SH-SY5Y (cell line): ENCODE data around the gene SELENOO.

Experiments
- GATA2 ChIP-seq: IDR thresholded peaks from 2 replicates; pipeline ENCODE4 v1.6.1; 2011; ENCODE audit warnings: mild to moderate bottlenecking, low read depth, low read length
- GATA3 ChIP-seq: IDR thresholded peaks from 2 replicates; pipeline ENCODE4 v1.6.1; 2011; ENCODE audit warnings: low read depth, mild to moderate bottlenecking, low read length, moderate library complexity

Gene SELENOO

GRCh38 chr22:50186761-50187523, 13.9 kb upstream of the SELENOO start:
- TF ChIP-seq GATA2 (no peak), GATA3 (no peak)

DNA sequence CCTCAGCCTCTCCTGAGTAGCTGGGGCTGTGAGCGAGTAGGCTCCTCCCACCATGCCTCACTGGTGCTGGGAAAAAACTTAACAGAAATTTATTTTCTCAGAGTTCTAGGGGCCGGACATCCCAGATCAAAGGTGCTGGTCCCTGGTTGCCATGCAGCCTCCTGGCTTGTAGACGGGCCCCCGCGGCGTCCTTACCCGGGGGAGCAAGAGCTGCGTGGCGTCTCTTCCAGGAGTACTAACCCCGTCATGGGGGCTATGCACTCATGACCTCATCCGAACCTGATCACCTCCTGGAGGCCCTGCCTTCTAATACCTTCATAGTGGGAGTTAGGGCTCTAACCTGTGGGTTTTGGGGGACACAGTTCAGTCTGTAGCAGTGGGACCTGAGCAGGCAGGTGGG, 12.5 kb upstream of the SELENOO start:
- no peak for TF ChIP-seq GATA3
- TF ChIP-seq GATA2: no peak

GRCh38 chr22:50189184-50189848, 11.5 kb upstream of the SELENOO start:
- TF ChIP-seq GATA3 (no peak), GATA2 (no peak)

- TF ChIP-seq GATA2 (no peak), GATA3 (no peak)
Observed at GRCh38 chr22:50189849-50190181, 11.0 kb upstream of the SELENOO start.

GRCh38 chr22:50190182-50190940, 10.4 kb upstream of the SELENOO start:
- no peak for TF ChIP-seq GATA3
- TF ChIP-seq GATA2: no peak

DNA sequence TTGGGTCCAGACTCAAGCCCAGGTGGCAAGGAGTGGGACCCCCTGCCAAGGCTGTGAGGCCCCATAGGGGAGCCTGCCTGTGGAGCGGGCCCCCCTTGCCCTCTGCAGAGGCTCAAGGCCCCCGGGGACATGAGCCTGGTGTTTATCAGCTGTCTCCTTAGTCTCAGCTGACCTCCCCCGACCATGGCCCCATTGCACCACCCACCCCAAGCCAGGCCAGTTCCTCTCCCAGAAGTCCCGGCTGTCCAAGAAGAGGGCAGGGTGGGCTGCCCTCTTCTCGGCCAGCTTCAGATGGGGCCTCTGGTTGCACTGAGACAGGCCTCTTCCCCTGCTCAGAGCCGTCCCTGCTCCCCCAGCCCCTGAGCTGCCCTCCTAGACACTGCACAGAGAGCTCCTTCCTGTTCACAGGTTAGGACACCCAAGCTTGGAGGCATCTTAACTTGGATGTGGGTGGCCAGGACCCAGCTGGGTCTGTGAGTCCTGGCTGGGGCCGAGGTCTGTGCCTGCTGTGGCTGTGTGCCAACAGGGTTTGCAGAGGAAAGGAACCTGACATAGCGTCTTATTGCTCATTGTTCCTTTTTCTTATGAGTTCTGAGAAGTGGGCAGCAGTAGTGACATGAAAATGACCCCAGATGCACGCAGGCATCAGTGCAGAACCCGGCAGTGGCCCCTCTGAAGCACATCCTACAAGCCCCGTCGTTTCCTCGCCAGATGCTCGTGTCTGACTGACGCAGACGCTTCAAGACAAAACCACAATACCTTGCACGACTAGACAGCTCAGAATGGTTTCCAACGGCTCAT, 9.7 kb upstream of the SELENOO start:
- TF ChIP-seq GATA3 (no peak), GATA2 (no peak)

DNA sequence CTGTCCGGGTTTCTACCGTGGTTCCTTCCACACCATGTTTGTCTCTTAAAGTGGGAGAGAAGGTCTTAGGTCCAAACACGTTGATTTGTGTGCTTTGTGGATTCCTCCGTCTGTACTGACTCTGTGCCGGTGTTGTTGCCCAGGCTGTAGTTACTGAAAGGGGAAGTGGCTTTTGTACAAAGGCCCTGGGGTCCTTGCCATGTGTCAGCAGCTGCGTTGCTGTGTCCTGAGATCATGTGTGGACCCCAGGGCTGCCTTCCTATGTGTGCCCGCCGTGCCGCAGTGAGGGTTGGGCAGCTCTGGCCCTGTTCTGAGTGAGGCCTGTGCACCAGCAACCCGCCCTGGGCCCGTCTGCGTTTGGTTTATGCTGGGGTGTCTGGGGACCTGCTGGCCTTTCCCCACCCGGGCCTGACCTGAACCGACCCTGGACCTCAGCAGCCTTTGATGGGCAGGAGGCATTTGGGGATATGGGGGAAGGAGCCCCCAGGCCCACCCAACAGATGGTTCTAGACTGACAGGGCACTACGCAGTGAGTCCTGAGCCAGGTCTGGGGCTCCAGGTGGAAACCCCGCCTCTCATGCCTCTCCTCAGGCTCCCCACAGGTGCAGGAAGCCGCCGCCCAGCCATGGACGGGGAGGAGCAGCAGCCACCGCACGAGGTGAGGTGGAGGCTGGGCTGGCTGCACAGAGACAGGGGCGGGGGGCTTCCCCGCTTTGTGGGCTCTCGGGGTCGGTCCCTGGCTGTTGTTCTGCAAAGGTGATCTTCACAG, 8.2 kb upstream of the SELENOO start:
- no peak for TF ChIP-seq GATA3
- TF ChIP-seq GATA2: no peak

DNA sequence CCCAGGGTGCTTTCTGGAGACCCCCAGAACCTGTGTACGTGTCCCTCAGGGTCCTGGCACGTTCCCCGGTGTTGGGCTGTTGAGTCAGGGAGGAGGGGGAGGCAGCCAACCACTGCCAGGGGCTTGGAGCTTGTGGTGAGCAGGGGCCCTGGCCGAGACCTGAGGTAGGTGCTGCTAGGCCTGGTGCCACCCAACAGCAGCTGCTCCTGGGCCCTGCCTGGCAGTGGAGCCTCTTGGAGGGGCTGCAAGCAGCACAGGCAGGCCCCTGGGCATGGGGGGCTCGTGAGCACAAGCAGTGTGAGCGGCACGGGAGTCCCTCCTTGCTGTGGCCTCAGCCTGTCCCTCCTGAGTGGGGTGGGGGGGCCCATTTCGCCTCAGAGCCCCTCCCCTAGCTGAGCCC, 7.2 kb upstream of the SELENOO start:
- no peak for TF ChIP-seq GATA3

- TF ChIP-seq GATA3 (no peak), GATA2 (no peak)
Observed at GRCh38 chr22:50194037-50194805, 6.6 kb upstream of the SELENOO start.

DNA sequence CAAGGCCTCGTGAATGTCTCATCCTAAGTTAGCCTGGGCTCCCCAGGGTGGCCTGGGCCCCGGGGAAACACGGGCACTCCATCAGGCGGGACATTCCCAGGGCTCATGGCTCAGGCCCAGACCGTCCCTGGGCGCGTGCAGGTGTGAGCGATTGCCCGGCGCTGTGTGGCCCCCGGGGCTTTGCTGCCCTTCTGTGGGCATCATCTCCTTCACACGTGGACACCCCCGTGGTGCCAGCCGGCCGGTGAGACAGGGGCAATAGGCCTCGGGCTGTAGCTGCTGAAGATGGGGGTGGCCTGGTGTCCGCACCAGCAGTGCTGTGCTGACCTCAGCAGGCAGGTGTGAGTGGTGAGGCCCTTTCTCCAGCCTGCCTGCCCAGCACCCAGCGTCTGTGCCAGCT, 4.6 kb upstream of the SELENOO start:
- TF ChIP-seq GATA3 (no peak), GATA2 (no peak)

GRCh38 chr22:50197000-50197800, 3.6 kb upstream of the SELENOO start:
- no peak for TF ChIP-seq GATA2
- TF ChIP-seq GATA3: no peak
